Kidney glomerular epithelial cell (primary cell): Measurements from ENCODE around the gene ESYT2.

Experiments used
- DNase-seq: peaks from one replicate; lab custom pipeline; 2025; lab: John Stamatoyannopoulos, UW

The ESYT2 gene

DNA sequence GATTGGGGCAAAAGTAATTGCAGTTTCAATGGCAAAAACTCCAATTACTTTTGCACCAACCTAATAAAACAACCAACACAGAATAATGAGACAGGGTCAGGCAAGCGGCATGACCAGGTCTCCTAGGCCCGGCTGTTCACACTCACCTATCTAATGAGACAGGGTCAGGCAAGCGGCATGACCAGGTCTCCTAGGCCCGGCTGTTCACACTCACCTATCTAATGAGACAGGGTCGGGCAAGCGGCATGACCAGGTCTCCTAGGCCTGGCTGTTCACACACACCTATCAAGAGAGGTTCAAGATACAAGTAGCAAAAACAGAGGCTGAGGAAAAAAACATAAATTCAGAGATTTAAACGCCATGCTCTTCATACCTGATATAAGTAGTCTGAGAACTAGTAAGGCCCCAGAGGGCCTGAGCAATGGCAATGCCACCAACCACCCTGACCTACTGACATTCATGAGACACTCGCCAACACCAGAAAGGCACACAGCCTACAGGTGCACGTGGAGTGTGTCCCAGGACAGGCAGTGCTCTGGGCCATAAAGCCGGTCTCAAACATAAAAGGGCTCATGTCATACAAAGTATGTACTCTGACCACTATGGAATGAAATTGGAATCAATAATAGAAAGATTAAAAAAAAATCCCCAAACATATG lies 84.1 kb downstream of the ESYT2 start:
- DNase-seq, result no peak

DNA sequence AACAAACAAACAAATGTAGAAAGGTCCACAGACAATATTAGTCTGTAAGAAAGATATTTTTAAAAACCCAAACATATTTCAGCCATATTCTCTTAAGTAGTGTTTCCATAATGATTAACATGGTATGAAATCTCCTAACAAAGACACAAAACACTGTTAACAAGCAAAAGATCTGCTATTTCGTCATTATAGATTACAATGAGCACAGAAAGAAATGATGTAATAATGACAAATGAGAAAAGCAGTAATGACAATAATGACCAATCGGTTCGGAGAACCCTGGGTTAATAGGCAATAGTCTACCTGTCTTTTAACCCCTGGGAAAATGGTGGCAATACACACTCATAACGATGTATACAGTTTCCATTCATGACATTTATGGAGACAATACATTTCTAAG lies 85.2 kb downstream of the ESYT2 start:
- DNase-seq, result no peak

DNA sequence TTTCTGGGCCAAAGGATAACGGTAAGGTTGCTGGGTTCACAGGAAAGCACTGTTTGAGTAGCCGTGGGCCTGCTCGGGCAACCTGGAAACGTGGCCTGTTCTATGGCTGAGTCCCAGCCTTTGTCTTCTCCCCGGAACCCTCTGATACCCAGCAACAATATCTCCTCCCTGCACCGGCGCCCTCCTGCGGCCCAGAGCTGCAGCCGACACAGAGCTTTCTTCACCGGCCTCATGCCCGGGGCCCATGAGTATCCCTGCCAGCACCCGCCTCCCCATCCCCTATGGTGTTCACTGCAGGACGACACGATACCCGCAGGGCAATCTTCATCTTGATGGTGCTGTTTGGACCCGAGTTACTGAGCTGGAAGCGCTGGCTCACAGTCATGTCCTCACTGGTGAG lies 86.1 kb downstream of the ESYT2 start:
- no peak for DNase-seq

DNA sequence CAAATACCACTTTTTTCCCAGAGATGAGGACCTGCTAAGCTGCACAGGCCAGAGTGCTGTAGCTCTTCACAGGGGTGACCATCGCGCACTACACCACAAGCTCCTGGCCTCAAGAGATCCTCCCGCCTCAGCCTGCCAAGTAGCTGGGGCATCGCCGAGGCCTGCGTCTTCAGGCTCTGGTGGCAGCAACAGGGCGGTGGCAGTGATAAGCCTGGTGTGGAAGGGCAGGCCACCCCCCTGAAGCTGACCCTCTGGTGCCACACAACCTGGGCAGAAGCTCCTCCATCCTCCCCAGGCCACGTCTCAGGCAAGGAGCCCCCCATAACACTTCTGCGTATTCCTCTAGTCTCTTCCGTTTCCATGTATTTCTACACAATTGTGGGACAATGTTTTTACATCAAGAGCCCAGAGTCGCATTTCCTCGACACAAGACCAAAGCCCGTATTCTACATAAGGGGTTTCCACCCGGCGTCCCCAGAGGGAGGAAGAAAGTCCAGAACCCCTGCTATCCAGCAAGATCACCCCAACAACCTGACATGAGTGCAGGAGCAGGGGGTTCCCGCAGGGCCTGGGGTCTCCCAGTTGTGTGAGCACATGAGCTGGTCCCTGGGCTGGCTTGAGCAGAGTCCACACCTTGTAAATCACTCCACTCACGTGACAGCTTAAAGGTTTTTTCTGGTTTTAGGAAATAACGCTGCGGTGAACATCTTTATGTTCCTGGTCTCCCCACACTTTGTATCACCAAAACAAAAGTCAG lies 87.1 kb downstream of the ESYT2 start:
- DNase-seq, result no peak

DNA sequence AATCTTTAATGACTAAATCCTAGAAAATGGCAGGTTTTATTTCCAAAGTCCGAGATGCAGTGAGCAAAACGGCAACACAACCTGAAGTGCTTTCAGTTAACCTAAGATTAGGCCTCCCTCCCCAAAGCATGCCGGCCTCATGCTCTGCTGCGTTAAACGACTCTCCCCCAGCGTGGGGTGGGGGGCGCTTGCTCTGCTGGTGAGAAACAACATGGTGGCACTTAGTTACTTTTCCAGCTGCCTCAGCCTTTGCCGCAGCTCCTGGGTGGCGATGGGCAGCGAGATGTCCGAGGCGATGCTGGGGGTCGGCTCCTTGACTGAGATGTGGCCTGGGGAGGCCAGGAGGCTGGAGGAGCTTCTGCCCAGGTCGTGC lies 88.0 kb downstream of the ESYT2 start:
- DNase-seq, result no peak

DNA sequence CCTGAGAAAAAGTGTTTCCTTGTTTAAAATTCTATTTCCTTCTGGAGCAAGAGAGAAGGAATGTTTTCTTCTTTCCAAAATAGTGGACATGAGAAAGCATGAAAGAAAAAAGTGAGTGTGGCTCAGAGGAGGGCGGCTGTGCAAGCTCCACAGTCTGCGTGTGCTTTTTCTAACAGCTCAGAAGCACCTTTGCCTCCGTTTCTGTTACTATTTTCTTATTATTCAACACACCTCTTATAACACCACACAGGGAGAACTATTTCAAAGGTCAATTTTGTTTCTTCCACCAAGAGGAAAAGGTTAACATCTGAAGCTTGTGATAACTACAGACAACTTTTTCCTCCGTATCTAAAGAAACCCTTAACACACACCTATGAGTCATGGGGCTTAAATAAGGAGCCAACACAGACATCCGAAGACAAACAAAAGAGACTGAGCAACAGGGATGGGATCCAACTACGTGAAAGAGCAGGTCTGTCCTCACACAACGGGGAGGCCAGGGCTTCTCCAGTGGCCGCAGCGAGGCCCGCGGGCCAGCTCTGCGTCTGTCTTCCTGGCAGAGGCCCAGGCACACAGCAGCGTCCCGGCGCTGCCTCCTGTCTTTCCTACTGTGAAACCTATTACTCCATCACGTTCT lies 88.5 kb downstream of the ESYT2 start:
- no peak for DNase-seq

DNA sequence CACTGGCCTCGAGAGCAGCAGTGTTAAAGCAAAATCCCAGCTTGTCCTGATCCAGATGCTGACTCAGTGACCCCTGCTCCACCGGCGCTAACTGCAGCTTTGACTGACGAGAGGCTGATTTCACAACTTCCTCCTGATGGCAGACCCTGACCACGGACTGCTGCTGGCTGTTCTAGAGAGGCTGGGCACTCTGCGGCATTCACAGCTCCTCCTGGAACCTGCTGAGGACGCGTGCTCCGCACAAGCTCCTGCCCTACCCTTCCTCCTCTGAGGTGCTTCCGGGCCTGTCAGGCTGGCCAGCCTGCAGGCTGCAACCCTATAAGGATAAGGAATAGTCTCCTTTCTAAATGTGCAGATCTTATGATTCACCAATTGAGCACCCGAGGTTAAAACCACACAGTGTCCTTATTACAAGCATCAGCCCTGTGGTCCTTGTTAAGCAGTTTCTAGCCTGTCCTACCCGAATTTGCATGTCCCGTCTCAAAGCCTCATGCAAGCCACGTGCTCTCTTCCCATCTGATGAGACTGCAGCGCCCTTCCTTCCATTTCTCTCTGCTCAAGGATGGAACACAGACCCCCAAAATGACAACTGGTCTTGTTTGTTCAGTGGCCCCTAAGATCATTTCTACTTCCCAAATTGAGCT lies 89.2 kb downstream of the ESYT2 start:
- DNase-seq, result no peak

DNA sequence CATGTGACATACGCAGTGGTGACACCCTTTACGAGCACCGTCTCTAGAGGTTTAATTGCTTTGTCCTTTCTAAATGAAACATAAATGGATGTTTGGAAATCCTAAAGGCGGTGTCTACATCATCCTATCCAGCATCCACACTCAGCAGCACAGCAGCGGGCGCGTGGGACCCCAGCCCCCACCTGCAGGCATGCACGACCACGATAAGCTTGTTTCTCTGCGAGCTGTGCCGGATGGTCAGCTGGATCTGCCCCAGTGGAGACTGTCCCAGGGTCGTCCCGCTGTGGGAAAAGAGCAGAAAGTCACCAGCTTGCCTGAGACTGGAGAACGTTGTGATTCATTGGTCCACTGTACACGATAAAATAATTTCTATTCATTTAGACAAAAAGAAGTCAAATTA lies 90.5 kb downstream of the ESYT2 start:
- no peak for DNase-seq

DNA sequence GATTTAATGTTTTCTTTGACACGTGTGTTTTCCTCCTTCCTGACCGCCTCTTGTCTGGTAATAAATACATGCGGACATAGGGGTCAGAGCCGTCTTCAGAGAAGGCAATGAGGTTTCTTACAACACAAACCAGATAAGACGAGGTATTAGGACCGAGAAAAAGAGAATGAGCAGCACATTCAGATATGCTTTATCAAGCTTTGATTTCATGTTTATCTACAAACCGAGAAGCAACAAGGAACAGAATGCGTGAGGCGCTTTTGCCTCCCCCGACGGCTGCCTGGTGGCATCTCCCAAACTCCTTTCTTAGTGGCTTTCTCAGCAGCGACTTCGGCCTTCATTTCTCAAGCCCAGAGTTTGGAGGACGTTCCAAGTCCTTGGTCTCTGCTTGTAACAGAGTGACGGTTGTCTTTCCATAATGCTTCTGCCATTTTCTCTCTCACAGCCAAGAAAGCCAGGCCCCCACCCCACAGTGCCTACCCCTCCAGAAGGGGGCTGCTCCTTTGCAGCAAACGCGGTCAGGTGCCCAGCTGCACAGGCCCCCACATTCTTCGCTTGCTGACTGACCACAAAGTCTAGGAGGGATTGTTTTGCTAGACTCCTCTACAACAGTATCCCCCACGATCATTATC lies 92.1 kb downstream of the ESYT2 start:
- DNase-seq, result no peak

DNA sequence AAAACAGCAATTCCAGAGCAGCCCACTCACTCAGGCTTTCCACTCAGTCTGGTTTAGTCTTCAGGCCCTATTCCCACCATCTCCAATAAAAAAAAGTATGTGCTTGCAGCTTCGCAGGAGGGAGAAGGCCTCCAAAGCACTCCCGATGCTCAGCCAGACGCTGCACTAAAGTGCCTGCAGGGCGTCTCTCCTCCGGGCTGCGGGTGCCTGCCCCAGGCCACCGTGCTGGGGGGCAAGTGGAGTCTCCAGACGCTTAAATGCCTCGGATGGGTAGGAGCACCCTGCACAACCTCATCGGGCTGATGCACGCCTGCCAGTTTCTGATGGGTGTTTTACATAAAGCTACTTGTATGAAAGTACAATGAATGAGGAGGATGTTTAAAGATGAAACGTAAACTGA lies 93.4 kb downstream of the ESYT2 start:
- DNase-seq, result no peak

DNA sequence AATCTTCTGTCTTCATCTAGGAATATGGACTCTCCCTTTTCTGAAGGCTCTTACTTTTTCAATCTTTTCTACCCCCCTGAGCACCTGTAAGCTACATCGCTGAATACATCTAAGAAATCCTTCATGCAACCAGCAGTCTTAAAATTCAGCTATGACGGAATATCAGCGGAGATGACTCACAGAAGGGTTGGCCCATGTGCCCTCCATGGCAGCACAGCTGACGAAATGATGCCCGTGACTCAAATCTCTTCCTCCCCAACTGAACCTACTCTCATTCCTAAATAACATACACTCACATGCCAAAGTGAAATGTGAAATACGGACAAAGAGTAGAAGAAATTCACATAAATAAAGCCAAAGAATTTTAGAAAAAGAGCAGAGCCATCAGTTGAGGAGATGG lies 94.4 kb downstream of the ESYT2 start:
- no peak for DNase-seq

DNA sequence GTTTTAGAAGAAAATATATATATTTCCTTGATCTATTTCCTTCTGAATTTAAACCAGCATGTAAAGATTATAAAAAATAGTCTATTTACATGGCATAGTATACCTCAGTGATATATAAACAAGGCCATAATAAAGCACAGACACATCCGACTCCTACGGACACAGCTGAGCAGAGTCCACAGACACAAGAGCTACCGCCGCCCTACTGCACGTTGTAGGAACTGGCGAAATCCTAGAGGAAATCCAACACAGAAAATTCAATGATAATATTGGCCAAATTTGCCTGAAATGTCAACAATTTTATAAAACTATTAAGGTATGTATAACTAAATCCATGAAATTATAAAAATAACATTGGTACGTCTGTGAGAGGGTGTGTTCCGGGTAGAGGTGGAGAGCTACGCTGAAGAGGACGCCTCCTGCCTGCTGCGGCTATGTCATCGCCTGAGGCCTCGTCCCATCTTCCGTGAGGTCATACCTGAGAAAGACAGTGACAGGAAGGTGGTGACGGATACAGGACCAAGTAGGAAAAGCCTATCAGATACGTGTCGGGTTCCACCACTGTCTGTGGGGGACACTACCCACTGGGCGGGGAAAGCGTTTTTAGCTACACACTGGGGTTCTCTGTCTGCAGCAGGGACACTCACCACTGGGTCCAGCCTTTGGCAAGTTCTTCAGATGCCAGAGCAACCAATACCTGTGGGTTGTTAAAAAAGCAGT lies 95.4 kb downstream of the ESYT2 start:
- no peak for DNase-seq

DNA sequence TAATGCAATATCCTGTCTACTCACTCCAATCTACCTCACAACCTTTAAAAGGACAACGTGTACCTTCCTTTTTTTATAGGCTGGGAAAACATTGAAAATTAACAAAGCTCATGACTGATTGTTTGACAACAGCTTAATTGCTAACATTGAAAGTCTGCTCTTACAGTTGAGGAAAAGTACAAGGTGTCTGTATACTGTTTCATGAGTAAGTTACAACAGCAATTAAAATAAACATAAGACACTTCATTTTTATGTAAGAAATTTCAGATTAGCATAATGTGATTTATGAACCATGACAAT lies 96.1 kb downstream of the ESYT2 start:
- DNase-seq, result no peak

DNA sequence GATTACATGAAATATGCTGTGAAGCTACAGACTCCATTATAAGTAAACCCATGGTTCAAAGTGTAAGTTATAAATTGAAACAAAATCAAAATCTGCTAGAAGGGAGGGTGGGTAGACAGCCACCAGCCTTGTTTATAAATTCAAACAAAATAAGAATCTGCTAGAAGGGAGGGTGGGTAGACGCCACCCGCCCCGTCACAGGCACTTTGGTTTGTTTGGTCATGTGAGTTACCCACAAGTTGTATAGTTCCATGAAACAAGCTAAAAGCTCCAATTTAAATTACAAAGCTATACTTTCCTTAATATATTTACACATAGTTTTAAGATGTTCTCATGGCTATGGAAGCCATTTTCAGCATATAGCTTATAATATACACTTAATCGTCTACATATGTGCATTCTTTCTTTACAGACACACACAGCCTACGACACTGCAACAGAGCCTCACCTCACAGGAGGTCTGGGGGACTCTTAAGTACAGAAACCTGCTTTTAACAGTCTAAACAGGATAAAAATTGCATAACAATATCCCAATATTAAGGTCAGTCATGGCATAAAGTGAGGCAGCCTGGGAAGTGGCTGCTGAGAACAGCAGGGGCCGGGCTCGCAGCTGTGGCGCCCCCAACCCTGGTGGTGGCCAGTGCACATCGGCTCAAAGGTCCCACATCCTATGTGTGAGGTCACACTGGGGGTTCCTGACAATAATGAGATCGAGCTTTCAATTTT lies 96.7 kb downstream of the ESYT2 start:
- no peak for DNase-seq

DNA sequence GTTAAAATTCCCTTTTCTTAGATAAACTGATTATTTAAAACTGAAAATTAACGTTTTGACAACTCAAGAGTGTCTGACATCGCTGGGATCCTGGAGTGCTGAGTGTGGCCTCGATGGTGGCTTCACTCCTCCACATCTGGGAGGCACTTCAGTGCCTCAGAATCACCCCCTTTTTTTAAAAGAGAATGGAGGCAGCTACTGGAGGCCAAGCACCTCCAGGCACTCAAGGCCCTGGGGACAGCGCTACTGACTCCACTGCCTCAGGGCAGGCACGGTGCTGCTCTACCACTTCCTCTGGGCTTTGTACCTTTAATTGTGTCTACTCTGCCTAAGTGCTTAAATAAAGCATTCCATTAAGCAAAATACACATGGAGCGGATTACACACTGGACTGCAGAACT lies 97.5 kb downstream of the ESYT2 start:
- DNase-seq, result no peak

DNA sequence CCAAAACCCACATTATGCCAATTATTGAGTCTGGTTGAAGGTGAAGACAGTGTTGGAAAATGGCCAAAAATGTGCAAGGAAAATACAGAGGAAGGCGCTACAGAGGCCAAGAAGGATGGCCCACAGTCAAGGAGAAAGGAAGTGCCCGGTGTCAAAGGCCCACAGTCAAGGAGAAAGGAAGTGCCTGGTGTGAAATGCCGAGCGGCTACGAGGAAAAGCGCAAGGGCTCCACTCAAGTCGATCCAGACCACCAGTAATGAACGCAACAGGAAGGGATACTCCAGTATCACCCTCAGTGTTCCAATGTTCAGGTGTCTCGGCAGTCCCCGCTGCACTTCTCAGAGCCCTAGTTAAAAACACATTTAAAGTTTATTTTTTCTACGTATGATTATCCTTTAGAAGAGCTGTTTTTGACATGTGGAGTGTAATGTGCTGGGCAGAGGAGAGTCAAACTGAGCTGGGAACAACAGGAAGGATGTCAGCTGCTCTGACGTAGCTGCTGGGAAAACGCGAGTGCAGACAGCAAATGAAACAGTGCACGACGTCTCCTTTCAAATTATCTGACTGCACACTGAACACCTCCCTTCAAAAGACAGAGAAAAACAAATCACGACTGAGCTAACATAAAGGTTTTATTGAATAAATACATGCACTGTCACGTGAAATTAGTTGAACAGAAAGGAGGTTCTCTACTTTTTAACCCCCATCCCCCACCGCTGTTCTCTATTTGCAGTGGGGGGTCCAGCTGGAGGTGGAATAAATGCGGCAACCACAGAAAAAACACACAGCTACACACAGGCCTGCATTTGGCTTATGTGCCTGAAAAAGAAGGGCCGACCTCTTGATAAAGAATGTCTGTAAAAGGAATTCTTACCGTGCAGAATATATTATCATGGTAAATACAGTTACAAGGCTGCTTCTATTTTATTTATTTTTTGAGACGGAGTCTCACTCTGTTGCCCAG lies 98.6 kb downstream of the ESYT2 start:
- DNase-seq, result no peak

DNA sequence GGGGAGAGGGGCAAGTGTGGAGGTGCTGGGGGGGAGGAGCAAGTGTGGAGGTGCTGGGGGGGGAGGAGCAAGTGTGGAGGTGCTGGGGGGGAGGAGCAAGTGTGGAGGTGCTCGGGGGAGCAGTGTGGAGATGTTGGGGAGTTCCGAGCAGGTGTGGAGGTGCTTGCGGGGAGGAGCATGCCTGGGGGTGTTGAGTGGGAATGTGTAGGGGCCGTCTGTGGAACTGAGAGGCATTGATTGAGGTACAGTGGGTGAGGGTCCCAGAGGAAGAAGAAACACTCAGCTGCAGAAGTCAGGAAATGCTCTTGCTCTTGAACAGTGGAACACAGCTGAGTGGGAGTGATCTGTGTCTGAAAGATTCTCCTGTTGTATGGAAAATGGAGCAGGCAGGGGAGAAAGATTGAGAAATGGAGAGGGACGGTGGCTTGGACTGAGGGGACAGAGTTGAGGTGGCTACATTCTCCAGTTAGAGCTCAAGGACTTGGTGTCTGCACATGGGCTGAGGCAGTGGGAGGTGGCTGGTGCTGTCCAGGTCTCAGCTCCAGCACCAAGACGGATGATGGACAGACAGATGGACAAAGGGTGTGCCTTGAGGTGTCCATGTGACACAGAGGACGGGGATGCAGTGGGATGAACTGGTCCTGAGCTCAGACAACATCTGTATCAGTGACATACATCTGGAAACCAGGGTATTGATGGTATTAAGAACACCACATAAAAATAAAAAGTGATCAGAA lies 99.5 kb downstream of the ESYT2 start:
- no peak for DNase-seq

DNA sequence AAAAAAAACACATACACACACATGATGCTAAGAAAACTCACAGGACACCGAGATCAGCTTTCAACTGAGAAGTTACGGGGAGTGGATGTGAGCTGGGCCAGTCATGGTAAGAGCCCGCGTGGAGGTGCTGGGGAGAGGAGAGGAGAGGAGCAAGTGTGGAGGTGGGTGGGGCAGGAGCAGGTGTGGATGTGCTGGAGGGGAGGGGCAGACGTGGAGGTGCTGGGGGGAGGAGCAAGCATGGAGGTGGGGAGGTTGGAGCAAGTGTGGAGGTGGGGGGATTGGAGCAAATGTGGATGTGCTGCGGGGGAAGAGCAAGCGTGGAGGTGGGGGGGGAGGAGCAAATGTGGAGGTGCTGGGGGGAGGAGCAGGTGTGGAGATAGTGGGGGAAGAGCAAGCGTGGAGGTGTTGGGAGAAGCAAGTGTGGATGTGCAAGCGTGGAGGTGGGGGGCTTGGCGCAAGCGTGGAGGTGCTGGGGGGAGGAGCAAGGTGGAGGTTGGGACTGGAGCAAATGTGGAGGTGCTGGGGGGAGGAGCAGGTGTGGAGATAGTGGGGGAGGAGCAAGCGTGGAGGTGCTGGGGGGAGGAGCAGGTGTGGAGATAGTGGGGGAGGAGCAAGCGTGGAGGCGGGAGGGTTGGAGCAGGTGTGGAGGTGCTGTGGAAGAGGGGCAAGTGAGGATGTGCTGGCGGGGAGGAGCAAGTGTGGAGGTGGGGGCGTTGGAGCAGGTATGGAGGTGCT lies 100.2 kb downstream of the ESYT2 start:
- no peak for DNase-seq

DNA sequence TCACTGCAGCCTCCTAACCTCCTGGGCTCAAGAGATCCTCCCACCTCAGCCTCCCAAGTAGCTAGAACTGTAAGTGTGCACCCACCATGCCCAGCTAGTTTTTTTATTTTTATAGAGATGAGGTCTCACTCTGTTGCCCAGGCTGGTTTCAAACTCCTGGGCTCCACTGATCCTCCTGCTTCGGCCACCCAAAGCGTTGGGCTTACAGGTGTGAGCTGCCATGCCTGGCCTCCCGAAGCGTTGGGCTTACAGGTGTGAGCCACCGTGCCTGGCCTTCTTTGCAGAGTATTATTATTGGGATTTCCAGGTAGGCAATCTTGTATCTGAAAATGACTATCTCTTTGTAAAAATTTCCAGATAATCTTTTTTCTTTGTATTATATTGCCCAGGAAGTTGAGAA lies 101.6 kb downstream of the ESYT2 start:
- DNase-seq, result no peak
